Ovary (tissue), 9 donors: ENCODE measurements around the gene ATM. TPM values are rescaled to one million over a fixed set of nuclear protein-coding genes. Genes with fewer than 3 reads are reported as not detected.
"Not testable (repeated sequence)": the region's sequence is repeated elsewhere in the genome, so short reads cannot be mapped to it uniquely, and the experiment has no call there.

Experiments
- DNase-seq, 5 donors: peaks; one replicate each; pipeline ENCODE4 v3.0.0-alpha.2; 2019 to 2020
- H3K27ac ChIP-seq, 2 donors: fragments of 200-600 bp; one replicate each; pipeline versions ENCODE4 v1.5.1 to v1.8.0; 2019 to 2022
- H3K27me3 ChIP-seq: fragments of 200-600 bp; one replicate; pipeline ENCODE4 v1.8.0; 2022
- H3K36me3 ChIP-seq: fragments of 200-600 bp; sonication (generic); one replicate; pipeline ENCODE4 v1.5.1; 2019
- H3K4me1 ChIP-seq: one replicate; pipeline ENCODE4 v1.8.1; 2013; ENCODE audit warnings: mild to moderate bottlenecking, moderate library complexity; ENCODE audit not compliant: insufficient read depth
- H3K4me3 ChIP-seq: fragments of 200-600 bp; sonication (generic); one replicate; pipeline ENCODE4 v1.5.1; 2017
- H3K9me3 ChIP-seq, 2 donors: fragments of 200-600 bp in 1 of 2; sonication (generic) in 1 of 2; one replicate each; pipeline versions ENCODE4 v1.5.1 to v1.8.1; 2013 to 2019; ENCODE audit warnings: mild to moderate bottlenecking in 1 of 2, moderate library complexity in 1 of 2
- CTCF ChIP-seq, 3 donors: fragments of 450-650 bp in 2 of 3; fragments of 200-600 bp in 1 of 3; IDR thresholded peaks; one replicate each; pipeline versions ENCODE4 v1.5.1 to v1.8.0; 2016 to 2022; ENCODE audit warnings: antibody characterized with exemption in 3 of 3, mild to moderate bottlenecking in 1 of 3
- EP300 ChIP-seq: sonication (generic); formaldehyde crosslinking; IDR thresholded peaks from one replicate; pipeline ENCODE4 v1.6.1; 2017; ENCODE audit warnings: antibody characterized with exemption
- POLR2A ChIP-seq: fragments of 450-650 bp; IDR thresholded peaks from one replicate; pipeline ENCODE4 v1.6.1; 2017; ENCODE audit warnings: antibody characterized with exemption, mild to moderate bottlenecking, moderate library complexity
- WGBS, 3 donors: extraction: QIAGEN DNeasy Blood & Tissue Kit in 1 of 3; methylation state at CpG; one replicate each; pipeline versions ENCODE4 v1.1.5 to v1.1.7; 2013 to 2017; 5-methylcytosine and 5-hydroxymethylcytosine counted together
- intact Hi-C, 4 donors: fragments of 100-400 bp; cut with DNase I; formaldehyde crosslinking; loops; one replicate each; pipeline versions ENCODE4 v1.11.0 to v1.15.1; 2022 to 2023
- polyA plus RNA-seq, 2 donors: library from polyadenylated mRNA; stranded (reverse); fragments of 200-250 nt in 1 of 2; fragments of 350-450 nt in 1 of 2; fragmentation: Illumina TruSeq in 1 of 2; extraction: RNeasy Lipid Tissue Mini Kit (QIAGEN cat#74804) in 1 of 2; gene quantifications; one replicate each; pipeline ENCODE4 v1.2.3, GENCODE V29; 2013 to 2014
- total RNA-seq, 7 donors: library from RNA; depleted of rRNA in 2 of 7; stranded (reverse); fragments of >200 nt in 2 of 7; fragmentation: NEBNext Ultra II Directional in 3 of 7; extraction: Animal tissue kit (Norgen Biotek cat#: 25700) in 3 of 7; gene quantifications; one replicate each; pipeline versions ENCODE4 v1.1.0 to v1.2.4, GENCODE V29; 2016 to 2023
- donor health status: DM: no; HTN: no; CAD: no; lungs with moderate emphysema.
- donor health status: DM: no; HTN: no; CAD: no.
- donor health status: Bipolar disorder and iron deficiency.
- donor health status: DM: yes; HTN: yes; CAD: no.
- donor health status: DM: no; HTN: no; CAD: no.
- donor health status: DM: yes; HTN: yes; CAD: no.

The ATM gene
- total and polyA plus RNA-seq, 9 donors, result 29.2 to 104 (median 79.6) TPM

GRCh38 chr11:108286956-108287355, 64.1 kb downstream of the ATM start:
- Histone ChIP-seq H3K36me3 (no peaks in the 10 kb centered on the region), H3K27me3 (no peaks in the 10 kb centered on the region), H3K4me3 (no peak overlapping the region), H3K27ac (no peak overlapping the region), H3K9me3 (no peaks in the 10 kb centered on the region), H3K4me1 (no peaks in the 10 kb centered on the region)
- WGBS, 3 donors, result 96 to 99% (median 98%) methylated on average over 3 of the region's 3 CpGs
- no peak for TF ChIP-seq CTCF (IDR thresholded peaks at IDR 0.05)
- DNase-seq, result no peak
- intact Hi-C loops, result loop anchor here in 1 of 4 donors (5.0 kb wide), 1 partner anchor 35 kb away; no protein-coding TSS in a partner anchor

GRCh38 chr11:108289066-108289465, 66.2 kb downstream of the ATM start:
- H3K36me3 ChIP-seq, H3K27ac ChIP-seq, H3K9me3 ChIP-seq, H3K4me1 ChIP-seq, H3K27me3 ChIP-seq, H3K4me3 ChIP-seq, DNase-seq: not testable (repeated sequence)
- intact Hi-C loops, result loop anchor here in 1 of 4 donors (5.0 kb wide), 1 partner anchor 33 kb away; no protein-coding TSS in a partner anchor

- TF ChIP-seq CTCF (IDR thresholded peaks at IDR 0.05) (no peak), EP300 (no peak), POLR2A (no peak)
- no peaks in the 10 kb centered on the region for H3K36me3 ChIP-seq
- 82 to 90% (median 82%) methylated on average over 6 of the region's 6 CpGs for WGBS, 3 donors
- DNase-seq, result no peak
- no peak overlapping the region for H3K4me3 ChIP-seq
- H3K9me3 ChIP-seq, result no peaks in the 10 kb centered on the region
- no peaks in the 10 kb centered on the region for H3K4me1 ChIP-seq
- H3K27ac ChIP-seq, result no peak overlapping the region
- H3K27me3 ChIP-seq, result no peaks in the 10 kb centered on the region
- intact Hi-C loops, result loop anchor here in 1 of 4 donors (5.0 kb wide), 1 partner anchor 33 kb away; no protein-coding TSS in a partner anchor
Measured at GRCh38 chr11:108289699-108290098, 66.8 kb downstream of the ATM start.

GRCh38 chr11:108293229-108293628, 70.4 kb downstream of the ATM start:
- intact Hi-C loops, result no loop called here
- no peaks in the 10 kb centered on the region for H3K36me3 ChIP-seq

More at GRCh38 chr11:108293229-108293628, 70.4 kb downstream of the ATM start:
- TF ChIP-seq CTCF (IDR thresholded peaks at IDR 0.05) (no peak), POLR2A (no peak), EP300 (no peak)
- no peak for DNase-seq
- Histone ChIP-seq H3K4me1 (no peaks in the 10 kb centered on the region), H3K27me3 (no peaks in the 10 kb centered on the region), H3K27ac (no peak overlapping the region), H3K9me3 (no peaks in the 10 kb centered on the region), H3K4me3 (no peak overlapping the region)
- 95 to 97% (median 95%) methylated on average over 3 of the region's 3 CpGs for WGBS, 3 donors
